Amygdala (tissue), 56 donors: ENCODE measurements around the gene SVIL.

ENCODE experiments used
- DNase-seq, 56 donors: peaks; one replicate each; lab custom pipeline; 2025; lab: John Stamatoyannopoulos, UW

SVIL gene

DNA sequence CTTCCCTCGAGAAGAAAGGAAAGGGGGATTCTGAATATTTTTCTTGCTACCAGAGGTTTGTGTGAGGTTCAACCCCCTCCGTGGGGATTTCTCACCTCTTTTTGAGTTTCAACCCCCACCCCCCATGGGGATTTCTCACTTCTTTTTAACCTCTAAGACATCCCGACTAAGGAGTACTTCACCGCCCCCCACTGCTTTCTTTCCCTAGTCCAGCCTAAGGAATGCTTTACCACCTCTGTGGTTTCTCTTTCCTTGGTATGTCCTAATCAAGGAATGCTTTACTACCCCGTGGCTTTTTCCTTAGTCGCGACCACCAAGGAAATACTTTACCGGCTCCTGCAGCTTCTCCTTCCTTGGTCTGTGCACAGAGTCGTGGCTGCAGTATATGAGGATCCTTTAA, 196.5 kb downstream of the SVIL start:
- DNase-seq: no peak

DNA sequence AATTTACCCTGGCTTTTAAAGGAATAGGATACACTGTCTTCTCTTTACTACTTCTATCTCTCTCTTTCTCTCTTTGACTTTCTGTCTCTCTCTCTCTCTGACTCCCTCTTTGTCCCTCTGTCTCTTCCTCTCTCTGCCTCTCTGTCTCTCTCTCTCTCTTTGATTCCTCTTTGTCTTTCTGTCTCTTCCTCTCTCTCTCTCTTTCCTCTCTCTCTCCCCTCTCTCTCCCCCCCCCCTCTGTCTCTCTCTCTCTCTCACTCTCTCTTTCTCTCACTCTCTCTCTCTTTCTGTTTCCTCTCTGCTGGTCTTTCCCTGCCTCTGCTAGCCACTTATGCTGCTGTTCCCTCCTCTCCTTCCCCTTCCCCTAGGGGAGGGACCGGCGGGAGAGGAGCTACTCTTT, 196.9 kb downstream of the SVIL start:
- DNase-seq: no peak

DNA sequence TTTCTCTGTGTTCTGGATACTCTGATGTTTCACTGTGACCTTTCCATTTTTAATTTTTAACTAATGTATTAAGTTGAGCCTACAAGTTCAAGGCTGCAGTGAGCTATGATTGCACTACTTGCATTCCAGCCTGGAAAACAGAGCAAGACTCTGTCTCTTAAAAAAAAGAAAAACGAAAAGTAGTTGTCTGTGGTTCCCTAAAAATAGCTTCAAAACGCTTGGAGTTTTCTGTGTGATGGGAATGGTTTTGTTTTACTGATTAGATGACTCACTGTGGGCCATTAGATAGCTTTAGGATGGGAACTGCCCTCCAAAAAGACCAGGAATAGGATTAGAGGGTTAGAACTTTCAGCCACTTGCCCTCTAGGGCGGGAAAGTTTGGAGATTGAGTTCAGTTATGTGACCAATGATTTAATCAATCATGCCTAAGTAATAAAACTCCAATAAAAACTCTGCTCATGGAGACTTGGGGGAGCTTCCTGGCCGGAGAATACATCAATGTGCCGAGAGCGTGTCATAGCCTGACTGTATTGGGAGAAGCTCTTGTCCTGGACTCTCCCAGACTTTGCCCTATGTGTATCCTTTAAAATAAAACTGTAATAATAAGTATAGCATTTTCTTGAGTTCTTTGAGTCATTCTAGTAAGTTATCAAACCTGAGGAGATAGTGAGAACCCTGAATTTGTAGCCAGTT, 198.8 kb downstream of the SVIL start:
- no peak for DNase-seq

DNA sequence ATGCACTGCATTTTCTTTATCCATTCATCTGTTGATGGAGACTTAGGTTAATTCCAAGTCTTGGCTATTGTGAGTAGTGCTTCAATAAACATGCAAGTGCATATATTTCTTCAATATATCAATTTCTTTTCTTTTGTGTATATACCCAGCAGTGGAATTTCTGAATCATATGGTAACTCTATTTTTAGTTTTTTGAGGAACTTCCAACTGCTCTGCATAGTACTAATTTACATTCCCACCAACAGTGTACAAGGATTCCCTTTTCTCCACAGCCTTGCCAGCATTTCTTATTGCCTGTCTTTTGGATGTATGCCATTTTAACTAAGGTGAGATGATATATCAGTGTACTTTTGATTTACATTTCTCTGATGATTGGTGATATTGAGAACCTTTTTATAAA, 200.7 kb downstream of the SVIL start:
- no peak for DNase-seq

DNA sequence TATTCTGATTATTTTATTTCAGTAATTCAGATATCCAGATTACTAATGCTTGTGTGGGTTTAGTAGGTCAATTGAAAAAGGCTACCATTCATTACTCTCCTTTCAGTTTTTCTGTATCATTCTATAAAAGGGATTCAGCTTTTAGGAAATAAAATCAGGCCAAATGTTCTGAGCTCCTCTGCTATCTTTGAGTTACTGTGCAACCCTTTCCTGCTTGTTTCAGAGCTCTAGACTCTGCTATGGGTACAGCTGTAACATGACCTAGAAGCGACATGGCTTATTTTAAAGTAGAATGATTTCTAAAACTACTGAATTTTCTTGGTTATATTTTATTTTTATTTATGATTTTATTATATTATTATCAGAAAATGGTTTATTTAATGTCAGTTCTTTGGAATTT, 203.1 kb downstream of the SVIL start:
- no peak for DNase-seq

DNA sequence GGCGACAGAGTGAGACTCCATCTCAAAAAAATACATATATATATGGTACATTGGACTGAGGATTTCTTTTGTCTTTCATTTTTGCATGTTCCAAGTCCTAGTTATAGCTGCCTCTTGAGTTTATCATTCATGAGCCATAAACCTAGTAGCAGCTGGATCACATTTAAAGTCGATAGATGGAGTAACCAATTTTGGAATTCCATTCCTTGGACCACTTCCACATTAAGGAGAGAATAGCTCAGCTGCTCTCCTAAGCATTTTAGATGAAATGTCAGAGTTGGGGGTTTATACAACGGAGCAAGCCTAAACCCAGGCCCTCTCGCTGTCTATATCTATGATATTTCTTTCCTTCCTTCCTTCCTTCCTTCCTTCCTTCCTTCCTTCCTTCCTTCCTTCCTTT, 204.7 kb downstream of the SVIL start:
- DNase-seq: no peak

DNA sequence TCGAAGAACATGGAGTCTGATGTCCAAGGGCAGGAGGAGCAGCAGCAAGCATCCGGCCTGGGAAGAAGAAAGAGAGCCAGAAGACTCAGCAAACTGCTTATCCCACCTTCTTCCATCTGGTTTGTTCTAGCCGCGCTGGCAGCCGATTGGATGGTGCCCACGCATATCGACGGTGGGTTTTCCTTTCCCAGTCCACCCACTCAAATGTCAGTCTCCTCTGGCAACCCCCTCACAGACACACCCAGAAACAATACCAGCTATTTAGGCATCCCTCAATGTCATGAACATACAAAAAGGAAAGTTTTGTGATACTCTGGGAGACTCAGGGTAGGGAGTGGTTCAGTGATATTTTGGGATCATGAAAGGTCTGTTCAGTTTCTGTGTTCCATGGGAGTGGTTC, 206.3 kb downstream of the SVIL start:
- DNase-seq: no peak

DNA sequence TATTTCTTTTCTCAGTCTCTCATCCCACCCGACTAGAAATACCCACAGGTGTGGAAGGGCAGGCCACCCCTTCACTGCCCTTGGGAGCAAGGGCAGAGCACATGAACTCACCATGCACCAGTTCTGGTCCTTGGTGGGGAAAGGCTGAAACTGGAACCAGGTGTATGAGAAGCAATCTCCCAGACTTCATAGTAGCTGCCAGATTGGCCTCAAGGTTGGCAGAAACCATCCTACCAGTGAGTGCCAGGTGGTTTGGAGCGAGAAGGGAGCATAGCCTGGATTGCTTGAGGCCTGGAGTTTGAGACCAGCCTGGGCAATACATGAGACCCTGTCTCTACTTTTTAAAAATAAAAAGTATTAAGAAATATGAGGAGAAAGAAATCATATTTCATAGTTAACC, 207.1 kb downstream of the SVIL start:
- DNase-seq: no peak

DNA sequence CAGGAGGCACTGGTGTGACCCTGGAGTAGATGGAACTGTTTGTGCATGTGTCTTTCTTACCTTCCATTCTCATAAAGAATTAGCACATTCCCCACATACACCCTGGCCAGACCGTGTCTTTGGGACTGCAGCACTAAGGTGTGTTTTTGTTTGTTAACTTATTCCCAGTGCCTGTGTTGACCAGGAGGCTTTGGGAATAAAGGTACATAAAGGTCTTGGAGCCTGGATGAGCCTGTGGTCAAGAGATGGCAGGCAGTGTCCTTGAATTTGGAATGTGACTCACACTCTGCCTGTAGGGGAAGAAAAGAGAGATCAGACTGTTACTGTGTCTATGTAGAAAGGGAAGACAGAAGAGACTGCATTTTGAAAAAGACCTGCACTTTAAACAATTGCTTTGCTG, 208.4 kb downstream of the SVIL start:
- no peak for DNase-seq

DNA sequence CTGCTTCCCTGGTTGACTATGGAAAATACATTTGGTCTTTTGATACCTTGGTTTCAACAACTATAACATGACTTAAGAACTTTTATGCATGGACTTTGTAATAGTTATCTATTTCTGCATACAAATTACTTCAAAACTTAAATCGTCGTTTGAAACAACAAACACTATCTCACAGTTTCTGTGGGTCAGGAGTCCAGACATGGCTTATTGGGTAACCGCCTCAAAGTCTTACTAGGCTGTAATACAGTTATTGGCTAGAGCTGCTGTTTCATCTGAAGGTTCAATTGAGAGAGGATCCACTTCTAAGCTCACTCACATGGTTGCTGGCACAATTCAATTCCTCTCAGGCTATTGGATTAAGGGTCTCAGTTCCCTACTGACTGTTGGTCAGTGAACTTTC, 210.8 kb downstream of the SVIL start:
- DNase-seq: no peak

DNA sequence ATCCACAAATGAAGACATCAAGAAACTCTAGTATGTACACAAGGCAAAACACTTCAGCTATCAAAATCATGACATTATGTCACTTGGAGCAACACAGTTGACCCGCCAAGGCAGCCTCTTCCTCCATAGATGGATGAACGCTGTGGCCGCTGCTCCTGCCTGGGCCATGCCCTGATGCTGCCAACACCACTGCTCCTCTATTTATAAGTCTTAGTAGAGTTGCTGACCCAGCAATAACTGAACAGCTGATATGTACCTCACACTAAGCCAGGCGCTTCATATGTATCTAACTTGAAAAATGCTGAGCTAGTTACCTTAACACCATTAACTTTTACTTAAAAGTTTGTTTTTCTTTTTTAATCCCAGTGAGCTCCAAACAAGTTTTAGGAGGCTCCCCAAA, 214.0 kb downstream of the SVIL start:
- no peak for DNase-seq

DNA sequence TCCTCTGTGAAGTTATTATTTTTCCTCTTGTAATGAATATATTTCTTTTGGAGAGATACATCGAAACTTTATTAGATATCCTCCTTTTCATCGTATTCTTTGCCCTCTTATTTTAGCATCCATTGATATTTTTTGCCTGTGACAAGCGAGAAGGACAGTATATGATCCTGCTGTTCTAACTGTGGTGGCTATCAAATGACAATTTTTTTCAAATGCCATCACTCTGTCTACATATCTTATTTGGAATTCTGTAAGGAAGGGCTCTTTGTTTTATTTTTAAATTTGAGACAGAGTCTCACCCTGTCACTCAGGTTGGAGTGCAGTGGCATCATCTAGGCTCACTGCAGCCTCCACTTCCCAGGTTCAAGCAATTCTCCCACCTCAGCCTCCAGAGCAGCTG, 217.4 kb downstream of the SVIL start:
- no peak for DNase-seq

DNA sequence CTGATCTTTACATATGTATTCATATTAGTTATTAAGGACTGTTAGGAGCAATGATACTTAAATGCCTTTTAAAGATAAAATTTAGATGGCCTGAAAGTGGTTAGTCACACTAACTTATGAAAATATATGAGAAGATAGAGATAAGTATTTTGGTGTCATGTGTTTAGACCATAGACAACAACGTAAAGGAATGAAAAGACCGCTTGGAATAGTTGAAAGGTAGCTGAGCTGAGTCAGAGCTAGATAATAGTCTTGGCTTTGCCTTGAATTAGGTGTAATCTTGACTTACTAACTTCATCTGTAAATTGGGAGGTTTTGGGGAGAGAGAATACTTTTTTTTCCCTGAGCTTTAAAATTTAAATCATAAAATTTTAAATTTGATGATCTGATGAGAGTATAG, 218.9 kb downstream of the SVIL start:
- DNase-seq: no peak

DNA sequence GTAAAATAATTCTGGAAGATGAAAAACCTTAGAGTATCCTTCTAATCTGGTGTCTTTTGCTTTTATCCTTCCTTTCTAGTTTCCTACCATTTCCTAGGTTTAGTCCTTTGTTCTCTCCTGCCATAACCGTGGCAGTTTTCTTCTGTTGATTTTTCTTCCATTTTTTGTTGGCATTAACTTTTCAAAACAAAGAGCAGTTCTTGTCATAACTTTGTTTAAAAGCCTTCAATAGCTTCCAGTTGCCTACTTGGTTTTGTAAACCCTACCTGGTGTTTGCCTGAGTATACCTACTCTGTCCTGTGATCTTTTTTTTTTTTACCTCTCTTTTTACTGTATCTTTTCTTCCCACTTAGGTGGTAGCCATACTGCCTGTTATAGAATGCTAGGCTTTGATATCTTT, 220.3 kb downstream of the SVIL start:
- no peak for DNase-seq

DNA sequence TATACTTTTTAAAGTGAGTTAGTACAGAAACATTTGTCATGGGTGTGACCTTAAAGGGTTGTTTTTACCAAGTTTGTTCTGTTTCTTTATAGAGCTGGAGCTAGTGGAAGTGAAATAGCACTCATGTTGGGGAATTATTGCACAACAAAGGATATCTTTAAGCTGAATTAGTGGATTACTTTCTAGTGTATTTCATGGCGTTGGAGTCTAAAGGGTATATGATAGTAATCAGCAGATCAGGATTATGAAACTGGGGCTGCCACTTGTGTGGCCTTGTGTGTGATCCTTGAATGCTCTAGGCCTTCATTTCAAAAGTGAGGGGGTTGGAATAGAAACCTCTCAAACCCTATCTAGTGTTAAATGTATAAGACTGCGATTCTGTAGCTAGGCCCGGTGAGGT, 222.3 kb downstream of the SVIL start:
- DNase-seq: no peak

DNA sequence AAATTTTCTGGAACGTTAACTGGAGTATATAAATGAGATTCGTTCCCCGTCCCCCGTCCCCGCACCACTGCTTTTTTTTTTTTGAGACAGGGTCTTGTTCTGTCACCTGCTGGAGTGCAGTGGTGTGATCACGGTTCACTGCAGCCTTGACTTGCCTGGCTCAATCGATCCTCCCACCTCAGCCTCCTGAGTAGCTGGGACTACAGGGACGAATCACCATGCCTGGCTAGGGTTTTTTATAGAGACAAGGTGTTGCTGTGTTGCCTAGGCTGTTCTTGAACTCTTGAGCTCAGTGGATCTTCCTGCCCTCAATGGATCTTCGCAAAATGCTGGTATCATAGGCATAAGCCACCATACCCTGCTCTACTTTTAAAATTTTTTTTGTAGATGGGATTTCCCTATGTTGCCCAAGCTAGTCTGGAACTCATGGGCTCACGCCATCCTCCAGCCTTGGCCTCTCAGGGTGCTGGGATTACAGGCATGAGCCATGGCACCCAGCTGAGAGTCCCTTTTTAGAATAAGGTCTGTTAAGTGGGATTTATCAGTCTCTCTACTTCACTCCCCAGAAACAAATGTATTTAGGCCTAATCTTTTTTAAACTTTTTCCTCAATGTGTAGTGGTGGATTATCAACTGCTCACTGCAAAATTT, 223.0 kb downstream of the SVIL start:
- no peak for DNase-seq

DNA sequence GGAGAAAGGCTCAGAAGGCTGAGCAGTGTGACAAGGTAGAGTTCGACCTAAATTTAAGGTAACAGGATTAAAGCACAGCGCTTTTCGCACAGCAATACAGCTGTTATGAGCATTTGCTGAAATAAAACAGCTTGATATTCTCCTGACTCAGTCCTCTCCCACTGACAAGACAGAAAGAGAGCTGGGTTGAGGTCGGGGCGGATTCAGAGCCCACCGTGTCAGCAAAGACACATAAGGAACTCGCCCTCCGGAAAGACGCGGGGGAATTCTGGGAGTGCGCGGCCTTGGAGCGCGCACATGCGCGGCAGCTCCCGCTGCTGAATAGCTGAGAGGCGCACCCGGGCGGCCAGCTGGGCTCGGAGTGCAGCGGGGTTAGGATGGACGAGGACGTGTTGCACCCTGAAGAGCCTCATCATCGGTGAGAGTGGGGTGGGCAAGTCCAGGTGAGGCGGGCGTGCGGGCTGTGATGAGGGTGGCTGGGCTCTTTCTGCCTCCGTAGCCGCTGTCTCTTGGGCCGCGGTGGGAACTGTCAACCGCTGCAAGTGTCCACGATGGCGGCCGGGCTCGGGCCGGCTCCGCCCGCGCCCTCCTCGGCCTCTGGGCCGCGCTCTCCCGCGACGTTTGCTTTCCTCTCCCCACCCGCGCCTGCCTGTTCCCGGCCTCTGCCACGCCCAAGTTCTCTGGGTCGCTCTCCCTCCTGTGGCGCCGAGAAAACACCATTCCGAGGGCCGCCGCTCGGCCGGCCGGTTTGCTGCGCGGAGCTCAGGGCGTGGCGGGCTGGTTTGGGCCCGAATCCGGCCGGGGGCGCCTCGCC, 225.3 kb downstream of the SVIL start:
- peak in 55 of 56 donors; percentile 8 to 85 (median 63) for DNase-seq

DNA sequence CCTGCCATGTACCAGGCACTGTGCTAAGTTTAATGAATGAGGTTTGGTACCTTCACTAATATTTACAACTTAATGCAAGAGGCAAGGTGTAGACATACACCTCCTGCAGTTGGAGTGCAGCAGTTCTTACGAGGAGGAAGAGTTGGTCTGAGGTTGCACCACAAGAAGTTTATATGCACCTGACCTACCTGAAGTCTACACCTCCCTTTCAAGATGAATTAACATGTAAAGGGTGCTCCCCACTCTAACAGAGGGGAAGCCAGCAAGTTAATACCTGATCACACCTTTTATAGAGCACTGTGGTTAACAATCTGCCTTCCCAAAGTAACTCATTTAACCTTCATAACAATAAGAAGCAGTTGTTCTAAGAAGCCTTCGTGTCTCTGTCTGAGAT, 225.9 kb downstream of the SVIL start:
- DNase-seq: no peak
